ENCODE data around the gene ZNF276. TPM values are rescaled to one million over a fixed set of nuclear protein-coding genes. Genes with fewer than 3 reads are reported as not detected.
A peak's percentile ranks its signal among the peaks of the same experiment; 100 is the strongest.

ZNF276 gene
- total RNA-seq, 1 donor = 12.3 TPM

- TF ChIP-seq, protein P1, sequence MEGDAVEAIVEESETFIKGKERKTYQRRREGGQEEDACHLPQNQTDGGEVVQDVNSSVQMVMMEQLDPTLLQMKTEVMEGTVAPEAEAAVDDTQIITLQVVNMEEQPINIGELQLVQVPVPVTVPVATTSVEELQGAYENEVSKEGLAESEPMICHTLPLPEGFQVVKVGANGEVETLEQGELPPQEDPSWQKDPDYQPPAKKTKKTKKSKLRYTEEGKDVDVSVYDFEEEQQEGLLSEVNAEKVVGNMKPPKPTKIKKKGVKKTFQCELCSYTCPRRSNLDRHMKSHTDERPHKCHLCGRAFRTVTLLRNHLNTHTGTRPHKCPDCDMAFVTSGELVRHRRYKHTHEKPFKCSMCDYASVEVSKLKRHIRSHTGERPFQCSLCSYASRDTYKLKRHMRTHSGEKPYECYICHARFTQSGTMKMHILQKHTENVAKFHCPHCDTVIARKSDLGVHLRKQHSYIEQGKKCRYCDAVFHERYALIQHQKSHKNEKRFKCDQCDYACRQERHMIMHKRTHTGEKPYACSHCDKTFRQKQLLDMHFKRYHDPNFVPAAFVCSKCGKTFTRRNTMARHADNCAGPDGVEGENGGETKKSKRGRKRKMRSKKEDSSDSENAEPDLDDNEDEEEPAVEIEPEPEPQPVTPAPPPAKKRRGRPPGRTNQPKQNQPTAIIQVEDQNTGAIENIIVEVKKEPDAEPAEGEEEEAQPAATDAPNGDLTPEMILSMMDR (IDR thresholded peaks at IDR 0.05; ENCODE audit: extremely low read depth, low read depth, low read length) = no peak
- Histone ChIP-seq H2AFZ (ENCODE audit: low read length) (peak overlapping the region; percentile 51), H3K4me3 (ENCODE audit: insufficient read depth, low read length) (peak overlapping the region; percentile 74), H3K9me3 (ENCODE audit: low read depth, low read length) (no peaks in the 10 kb centered on the region), H4K20me1 (ENCODE audit: insufficient read depth, low read length) (no peaks in the 10 kb centered on the region), H3K4me2 (ENCODE audit: insufficient read depth, low read length) (peak overlapping the region; percentile 83), H3K27ac (ENCODE audit: low read depth, low read length) (peak overlapping the region; percentile 33), H3K79me2 (ENCODE audit: insufficient read depth, low read length) (peaks cover 5% of the 10 kb centered on the region), H3K4me1 (ENCODE audit: insufficient read depth, low read length) (peaks cover 9% of the 10 kb centered on the region), H3K27me3 (ENCODE audit: insufficient read depth, low read length) (no peaks in the 10 kb centered on the region), H3K36me3 (ENCODE audit: insufficient read depth, low read length) (peaks cover 8% of the 10 kb centered on the region)
- peak; percentile 99 for DNase-seq (ENCODE audit: insufficient read length, low spot score, missing footprints)
These were observed 9.6 kb upstream of the ZNF276 start for GRCh38 chr16:89711601-89712273.

DNA sequence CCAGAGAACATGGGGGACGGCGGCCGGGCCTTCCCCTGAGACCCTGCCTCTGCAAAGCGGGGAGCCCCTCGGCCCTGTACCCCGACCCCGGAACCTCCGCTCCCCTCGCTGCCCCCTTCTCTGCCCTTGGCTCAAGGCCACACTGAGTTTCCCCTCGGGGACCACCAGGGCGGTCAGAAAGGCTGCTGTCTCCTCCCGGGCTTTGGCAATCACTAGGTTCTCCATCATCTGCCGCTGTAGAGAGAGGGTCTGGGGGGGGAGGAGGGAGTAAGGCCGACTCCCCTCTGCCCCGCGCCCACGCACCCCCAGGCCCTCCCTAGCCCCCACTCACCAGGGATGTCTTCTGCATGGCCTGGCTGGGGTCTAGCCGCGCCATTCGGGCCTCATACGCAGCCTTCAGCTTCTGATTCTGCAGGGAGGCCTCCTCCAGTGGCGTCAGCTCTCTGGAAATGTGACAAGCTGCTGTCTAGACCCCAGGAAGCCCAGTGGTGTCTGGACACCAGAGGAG is 9.0 kb upstream of the ZNF276 start:
- H3K27me3 ChIP-seq (ENCODE audit: insufficient read depth, low read length) = no peaks in the 10 kb centered on the region
- peak overlapping the region; percentile 51 for H2AFZ ChIP-seq (ENCODE audit: low read length)
- peak overlapping the region; percentile 83 for H3K4me2 ChIP-seq (ENCODE audit: insufficient read depth, low read length)
- H4K20me1 ChIP-seq (ENCODE audit: insufficient read depth, low read length) = no peaks in the 10 kb centered on the region
- DNase-seq (ENCODE audit: insufficient read length, low spot score, missing footprints) = peak; percentile 96
- no peaks in the 10 kb centered on the region for H3K9me3 ChIP-seq (ENCODE audit: low read depth, low read length)
- H3K27ac ChIP-seq (ENCODE audit: low read depth, low read length) = peak overlapping the region; percentile 33
- H3K4me1 ChIP-seq (ENCODE audit: insufficient read depth, low read length) = peaks cover 9% of the 10 kb centered on the region
- peaks cover 8% of the 10 kb centered on the region for H3K79me2 ChIP-seq (ENCODE audit: insufficient read depth, low read length)
- peak overlapping the region; percentile 74 for H3K4me3 ChIP-seq (ENCODE audit: insufficient read depth, low read length)
- H3K36me3 ChIP-seq (ENCODE audit: insufficient read depth, low read length) = peaks cover 8% of the 10 kb centered on the region
- TF ChIP-seq, protein P1 (IDR thresholded peaks at IDR 0.05; ENCODE audit: extremely low read depth, low read depth, low read length) = no peak

DNA sequence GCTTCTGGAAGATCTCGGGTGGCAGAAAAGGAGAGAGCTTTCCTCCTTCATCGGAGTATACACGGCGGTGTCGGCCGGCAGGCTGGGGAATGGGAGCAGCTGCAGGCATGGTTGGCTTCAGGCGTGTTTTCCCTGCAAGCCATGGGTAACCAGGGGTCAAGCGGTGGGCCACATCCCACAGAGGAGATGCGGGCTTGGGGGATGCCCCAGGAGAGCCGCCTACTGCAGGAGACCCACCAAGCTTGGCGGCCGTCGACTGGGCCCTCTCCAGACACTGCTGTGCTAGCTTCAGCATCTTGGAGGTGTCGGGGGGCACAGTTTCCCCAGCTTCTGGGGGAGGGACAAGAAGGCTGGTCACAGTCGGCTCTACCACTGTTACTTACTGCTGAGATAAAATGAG is 4.8 kb upstream of the ZNF276 start:
- TF ChIP-seq, protein P1 (IDR thresholded peaks at IDR 0.05; ENCODE audit: extremely low read depth, low read depth, low read length) = no peak
- no peaks in the 10 kb centered on the region for H3K27me3 ChIP-seq (ENCODE audit: insufficient read depth, low read length)
- H3K36me3 ChIP-seq (ENCODE audit: insufficient read depth, low read length) = peaks cover 8% of the 10 kb centered on the region
- no peak overlapping the region for H2AFZ ChIP-seq (ENCODE audit: low read length)
- DNase-seq (ENCODE audit: insufficient read length, low spot score, missing footprints) = no peak
- no peak overlapping the region for H3K27ac ChIP-seq (ENCODE audit: low read depth, low read length)
- no peak overlapping the region for H3K4me3 ChIP-seq (ENCODE audit: insufficient read depth, low read length)
- H3K79me2 ChIP-seq (ENCODE audit: insufficient read depth, low read length) = peaks cover 27% of the 10 kb centered on the region
- peaks cover 24% of the 10 kb centered on the region for H3K4me1 ChIP-seq (ENCODE audit: insufficient read depth, low read length)
- peaks cover 4% of the 10 kb centered on the region for H4K20me1 ChIP-seq (ENCODE audit: insufficient read depth, low read length)
- no peak overlapping the region for H3K4me2 ChIP-seq (ENCODE audit: insufficient read depth, low read length)
- H3K9me3 ChIP-seq (ENCODE audit: low read depth, low read length) = no peaks in the 10 kb centered on the region

- no peak for DNase-seq (ENCODE audit: insufficient read length, low spot score, missing footprints)
- peaks cover 4% of the 10 kb centered on the region for H4K20me1 ChIP-seq (ENCODE audit: insufficient read depth, low read length)
These were observed 4.2 kb upstream of the ZNF276 start for GRCh38 chr16:89716916-89717687.

More at GRCh38 chr16:89716916-89717687, 4.2 kb upstream of the ZNF276 start:
- H3K4me2 ChIP-seq (ENCODE audit: insufficient read depth, low read length) = no peak overlapping the region
- no peak overlapping the region for H2AFZ ChIP-seq (ENCODE audit: low read length)
- H3K27ac ChIP-seq (ENCODE audit: low read depth, low read length) = no peak overlapping the region
- peaks cover 8% of the 10 kb centered on the region for H3K36me3 ChIP-seq (ENCODE audit: insufficient read depth, low read length)
- peaks cover 23% of the 10 kb centered on the region for H3K4me1 ChIP-seq (ENCODE audit: insufficient read depth, low read length)
- H3K4me3 ChIP-seq (ENCODE audit: insufficient read depth, low read length) = no peak overlapping the region
- TF ChIP-seq, protein P1 (IDR thresholded peaks at IDR 0.05; ENCODE audit: extremely low read depth, low read depth, low read length) = no peak
- H3K79me2 ChIP-seq (ENCODE audit: insufficient read depth, low read length) = peaks cover 27% of the 10 kb centered on the region
- H3K9me3 ChIP-seq (ENCODE audit: low read depth, low read length) = no peaks in the 10 kb centered on the region
- no peaks in the 10 kb centered on the region for H3K27me3 ChIP-seq (ENCODE audit: insufficient read depth, low read length)
